NCI-H128 (cell line): Measurements from ENCODE around the gene HLA-DOB.
A peak's percentile ranks its signal among the peaks of the same experiment; 100 is the strongest.

Experiments
- DNase-seq: peaks from one replicate; lab custom pipeline; 2025; ENCODE audit not compliant: unreplicated experiment; lab: John Stamatoyannopoulos, UW

The HLA-DOB gene

DNA sequence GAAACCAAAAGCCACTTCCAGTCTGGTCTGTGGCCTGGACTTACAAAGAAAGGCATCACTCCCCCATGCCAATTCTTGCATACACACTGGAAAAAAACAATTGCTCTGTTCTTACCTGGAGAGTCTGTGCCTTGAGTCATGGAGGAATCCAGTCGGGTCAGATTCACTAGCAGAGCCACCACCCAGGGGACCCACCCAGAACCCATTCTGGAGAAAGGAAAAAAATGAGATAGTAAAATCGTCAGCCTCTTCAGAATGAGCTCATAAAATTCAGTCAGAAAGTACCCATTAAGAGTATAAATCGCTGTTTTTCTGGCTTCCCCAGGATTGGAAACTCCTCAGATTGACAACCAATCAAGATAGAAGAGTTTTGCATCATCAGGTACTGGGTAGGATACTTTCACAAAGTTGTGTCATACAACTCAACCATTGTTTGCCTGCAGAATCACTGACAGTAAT is at the start of gene HLA-DOB:
Gene HLA-DOB (minus strand): TSS at position 257 of the 459 bp plus-strand sequence. CDS start 51 bp downstream, at position 206.
- DNase-seq = no peak

DNA sequence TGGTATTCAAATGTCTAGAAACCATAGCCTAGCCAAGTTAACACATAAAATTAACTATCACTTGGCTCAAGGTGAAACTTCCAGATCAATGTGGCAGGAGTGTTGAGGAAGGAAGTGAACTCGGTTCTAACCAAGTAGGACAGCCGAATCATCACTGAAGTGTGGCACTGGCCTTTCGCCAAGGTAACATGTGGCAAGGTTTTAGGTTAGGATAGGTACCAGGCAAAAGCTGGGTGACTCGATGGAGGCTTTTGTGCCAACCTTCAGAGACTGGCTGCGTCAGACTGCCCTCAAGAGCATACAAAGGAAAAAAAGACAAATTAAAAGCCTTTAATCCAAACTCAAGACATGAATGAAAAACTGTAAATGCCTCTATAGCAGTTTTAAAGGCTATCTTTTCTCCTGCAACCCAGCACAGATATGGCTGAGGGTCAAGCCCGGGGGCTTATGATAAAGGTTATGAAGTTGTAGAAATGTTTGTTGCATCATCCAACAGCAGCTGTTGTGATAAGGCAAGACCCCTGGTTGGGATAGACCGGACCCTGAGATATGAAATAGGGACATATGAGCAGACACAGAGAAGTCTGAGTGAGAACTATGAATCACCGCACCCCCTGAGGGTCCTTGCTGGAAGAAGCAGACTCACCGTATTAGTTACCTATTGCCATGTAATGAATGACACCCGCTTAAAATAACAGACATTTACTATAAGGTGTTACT is 49.1 kb upstream of the HLA-DOB start:
- DNase-seq = no peak

- no peak for DNase-seq
Measured at GRCh38 chr6:32862725-32863124, 45.9 kb upstream of the HLA-DOB start.

DNA sequence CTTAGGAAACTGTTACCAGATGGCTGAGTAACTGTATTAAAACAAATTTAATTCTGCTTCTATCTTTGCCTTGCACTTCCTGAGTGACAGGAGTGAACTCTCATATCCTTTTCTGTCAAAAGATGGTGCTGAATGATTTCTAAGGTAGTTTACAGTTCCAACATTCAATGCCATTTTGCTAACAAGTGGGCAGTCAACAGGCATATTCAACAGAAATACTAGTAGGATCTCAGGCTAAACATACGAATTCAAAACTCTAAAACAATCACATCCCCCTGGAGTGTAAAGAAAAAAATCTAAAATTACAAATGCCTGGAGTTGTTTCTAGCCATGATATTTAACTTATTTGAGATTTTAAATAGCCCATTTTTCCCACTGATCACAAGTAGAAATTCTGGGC is 43.9 kb upstream of the HLA-DOB start:
- DNase-seq = no peak

- no peak for DNase-seq
Measured at GRCh38 chr6:32858194-32858593, 41.4 kb upstream of the HLA-DOB start.

DNA sequence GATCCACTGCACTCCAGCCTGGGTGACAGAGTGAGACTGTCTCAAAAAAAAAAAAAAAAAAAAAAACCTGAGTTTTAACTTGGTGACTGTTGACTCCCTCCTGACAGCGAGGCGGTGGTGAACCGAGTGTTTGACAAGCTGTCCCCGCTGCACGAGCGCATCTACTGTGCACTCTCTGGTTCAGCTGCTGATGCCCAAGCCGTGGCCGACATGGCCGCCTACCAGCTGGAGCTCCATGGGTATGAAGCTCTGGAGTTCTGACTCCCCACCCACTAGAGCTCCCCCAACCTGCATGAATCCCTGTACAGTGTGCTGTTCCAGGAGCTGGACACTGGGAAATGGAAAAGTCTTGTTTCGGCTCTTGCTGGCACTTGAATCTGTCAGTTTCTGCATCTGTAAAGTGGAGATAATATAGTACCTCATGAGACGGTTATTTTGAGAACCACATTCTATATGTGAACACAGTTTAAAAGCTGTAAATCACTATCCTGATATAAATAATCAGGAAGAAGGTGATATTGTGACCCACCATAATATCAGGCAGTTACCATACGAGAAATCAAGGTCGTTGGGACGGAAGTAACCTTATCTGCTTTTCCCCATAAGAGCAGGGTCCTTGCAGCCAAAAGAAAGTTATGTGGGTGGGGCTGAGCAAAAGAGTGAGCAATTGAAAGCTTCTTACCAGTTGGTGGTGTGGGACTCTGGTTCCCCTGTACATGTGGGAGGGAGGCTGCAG is 40.5 kb upstream of the HLA-DOB start:
- no peak for DNase-seq

GRCh38 chr6:32855467-32856174 is 38.8 kb upstream of the HLA-DOB start:
- no peak for DNase-seq

- no peak for DNase-seq
Measured at GRCh38 chr6:32854376-32855178, 37.8 kb upstream of the HLA-DOB start.

GRCh38 chr6:32853541-32854375 is 37.0 kb upstream of the HLA-DOB start, which contains the start of the genes PSMB9 and TAP1:
Gene PSMB9 (plus strand): TSS chr6:32854192. CDS start chr6:32854230, 38 bp downstream.
Gene TAP1 (minus strand): TSS chr6:32853704. CDS start chr6:32853636, 68 bp downstream.
- peak; percentile 62 for DNase-seq

GRCh38 chr6:32852844-32853540 is 36.2 kb upstream of the HLA-DOB start:
- DNase-seq = no peak

DNA sequence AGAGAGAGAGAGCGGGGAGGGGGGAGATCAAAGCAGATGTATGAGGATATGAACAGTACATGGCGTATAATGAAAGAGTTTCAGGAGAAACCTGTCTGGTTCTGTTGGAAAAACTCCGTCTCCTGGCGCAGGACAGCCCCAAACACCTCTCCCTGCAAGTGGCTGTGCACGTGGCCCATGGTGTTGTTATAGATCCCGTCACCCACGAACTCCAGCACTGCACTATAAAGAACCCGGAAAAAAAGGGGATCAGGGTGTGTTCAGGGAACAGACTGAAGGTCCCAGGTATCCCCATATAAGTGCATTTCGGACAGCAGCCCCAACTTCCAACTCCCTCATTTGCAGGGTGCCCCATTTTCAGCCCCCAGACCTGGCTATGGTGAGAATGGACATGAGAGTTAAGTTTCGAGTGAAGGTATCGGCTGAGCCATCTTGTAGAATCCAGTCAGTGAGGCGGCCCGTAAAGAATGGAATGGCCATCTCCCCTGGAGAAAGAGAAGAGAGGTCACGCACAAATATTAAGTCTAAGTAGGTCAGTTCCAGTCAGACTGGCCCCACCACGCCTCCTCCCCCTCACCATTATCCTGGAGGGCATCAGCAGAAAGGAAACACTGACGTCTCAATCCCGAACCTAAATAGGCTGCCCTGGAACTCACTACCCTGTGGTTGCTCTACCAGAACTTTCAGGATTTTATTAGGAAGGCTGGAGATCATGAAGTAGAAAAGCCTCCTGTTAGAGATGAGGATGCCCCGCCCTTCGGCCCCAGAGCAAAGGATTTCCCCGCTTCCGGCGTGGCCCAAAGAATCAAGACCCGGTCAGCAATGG is 35.4 kb upstream of the HLA-DOB start:
- DNase-seq = no peak

DNA sequence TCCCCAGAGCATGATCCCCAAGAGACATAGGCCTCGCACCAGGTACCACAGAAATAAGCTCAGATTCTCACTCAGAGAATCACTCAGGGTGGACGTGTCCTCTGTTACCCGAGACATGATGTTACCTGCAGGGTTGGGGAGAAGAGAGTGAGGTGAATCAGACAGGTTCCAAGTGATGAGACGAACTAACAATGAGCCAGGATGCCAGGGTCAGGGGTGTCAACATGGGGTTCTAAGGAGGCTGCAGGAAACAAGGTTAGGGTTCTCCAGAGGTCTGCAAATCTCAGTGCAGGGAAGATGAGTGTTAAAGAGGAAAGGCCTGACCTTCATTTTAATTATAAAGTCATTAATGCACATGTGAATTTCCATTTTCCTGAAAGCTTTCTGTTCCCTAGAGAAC is 34.2 kb upstream of the HLA-DOB start:
- no peak for DNase-seq

- no peak for DNase-seq
Measured at GRCh38 chr6:32849126-32849525, 32.3 kb upstream of the HLA-DOB start.

GRCh38 chr6:32847795-32848194 is 31.0 kb upstream of the HLA-DOB start:
- DNase-seq = no peak

DNA sequence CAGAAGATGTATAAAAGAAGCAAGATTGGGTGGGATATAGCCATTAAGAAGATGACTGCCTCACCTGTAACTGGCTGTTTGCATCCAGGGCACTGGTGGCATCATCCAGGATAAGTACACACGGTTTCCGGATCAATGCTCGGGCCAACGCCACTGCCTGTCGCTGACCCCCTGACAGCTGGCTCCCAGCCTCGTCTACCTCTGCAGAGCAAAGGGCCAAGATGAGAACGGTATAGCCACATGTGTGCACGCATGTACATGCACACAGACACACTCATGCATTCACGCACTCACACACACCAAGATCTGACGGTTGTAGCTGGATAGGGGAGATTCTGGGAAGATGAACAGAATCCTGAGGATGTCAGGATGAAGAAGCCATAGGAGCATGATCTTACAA is 30.2 kb upstream of the HLA-DOB start:
- DNase-seq = no peak

GRCh38 chr6:32845384-32845884 is 28.6 kb upstream of the HLA-DOB start:
- DNase-seq = no peak

DNA sequence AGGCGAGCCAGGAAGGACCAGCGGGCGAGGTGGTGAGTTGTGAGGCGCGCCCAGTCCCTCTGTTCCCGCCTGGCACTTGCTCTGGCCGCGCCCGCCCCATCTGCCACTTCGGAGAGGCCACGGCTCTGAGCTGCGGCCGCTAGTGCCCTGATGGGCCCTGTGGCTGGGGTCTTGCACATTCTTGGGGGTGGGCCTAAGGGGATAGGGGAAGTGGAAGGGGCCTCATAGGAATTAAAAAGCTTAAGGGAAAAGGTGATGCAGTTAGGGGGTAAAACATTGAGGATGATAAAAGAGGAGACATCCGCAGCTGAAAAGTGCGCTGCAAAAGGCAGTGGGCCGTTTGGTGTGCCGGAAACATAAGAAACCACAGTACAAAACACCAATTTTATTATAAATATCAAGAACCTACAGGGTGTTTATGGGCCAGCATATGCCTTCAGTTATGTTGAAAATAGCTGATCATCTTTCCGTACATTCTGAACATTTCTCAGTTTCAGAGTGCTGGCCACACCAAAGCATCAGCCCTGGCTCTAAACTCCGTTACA is 28.1 kb upstream of the HLA-DOB start:
- DNase-seq = no peak
